NAMALWA (cell line): ENCODE measurements around the gene CEMIP2.
"Not testable (repeated sequence)": the region's sequence is repeated elsewhere in the genome, so short reads cannot be mapped to it uniquely, and the experiment has no call there.

ENCODE experiments used
- DNase-seq: peaks from one replicate; pipeline ENCODE4 v3.0.0-alpha.2; 2015; ENCODE audit warnings: low spot score

Gene CEMIP2

DNA sequence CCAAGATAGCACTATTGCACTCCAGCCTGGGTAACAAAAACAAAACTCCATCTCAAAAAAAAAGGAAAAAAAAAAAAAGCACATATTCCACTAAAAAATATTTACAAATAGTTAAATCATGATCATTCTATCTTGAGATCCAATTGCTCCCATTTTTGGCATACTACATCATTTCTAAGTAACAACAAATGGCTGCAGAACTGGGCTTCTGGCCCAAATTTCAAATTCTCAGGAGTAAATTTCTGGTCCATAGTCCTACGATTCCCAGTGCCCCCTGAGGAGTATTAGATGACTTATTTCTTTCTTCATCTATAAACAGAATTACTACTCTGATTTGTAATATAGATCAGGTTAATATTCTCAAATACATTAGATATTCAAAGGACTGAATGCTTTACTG, 62.1 kb downstream of the CEMIP2 start:
- no peak for DNase-seq

DNA sequence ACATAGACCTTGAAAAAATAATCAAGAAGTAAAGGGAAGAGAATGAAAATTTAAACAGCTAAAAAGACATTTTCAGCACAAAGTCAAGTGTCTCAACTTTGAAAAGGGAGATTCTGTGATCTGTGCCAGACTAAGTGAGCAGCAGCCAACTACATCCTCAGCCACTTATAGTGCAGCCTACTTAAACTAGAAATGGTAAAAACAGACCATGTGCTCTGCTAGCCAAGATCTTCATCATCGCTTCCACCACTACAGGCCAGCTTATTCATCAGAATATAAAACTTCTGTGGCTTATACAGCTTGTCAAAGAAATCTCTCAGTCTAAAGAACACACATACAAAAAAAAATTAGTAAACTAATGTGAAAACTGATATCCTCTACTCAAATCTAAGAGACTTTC, 63.5 kb downstream of the CEMIP2 start:
- no peak for DNase-seq

DNA sequence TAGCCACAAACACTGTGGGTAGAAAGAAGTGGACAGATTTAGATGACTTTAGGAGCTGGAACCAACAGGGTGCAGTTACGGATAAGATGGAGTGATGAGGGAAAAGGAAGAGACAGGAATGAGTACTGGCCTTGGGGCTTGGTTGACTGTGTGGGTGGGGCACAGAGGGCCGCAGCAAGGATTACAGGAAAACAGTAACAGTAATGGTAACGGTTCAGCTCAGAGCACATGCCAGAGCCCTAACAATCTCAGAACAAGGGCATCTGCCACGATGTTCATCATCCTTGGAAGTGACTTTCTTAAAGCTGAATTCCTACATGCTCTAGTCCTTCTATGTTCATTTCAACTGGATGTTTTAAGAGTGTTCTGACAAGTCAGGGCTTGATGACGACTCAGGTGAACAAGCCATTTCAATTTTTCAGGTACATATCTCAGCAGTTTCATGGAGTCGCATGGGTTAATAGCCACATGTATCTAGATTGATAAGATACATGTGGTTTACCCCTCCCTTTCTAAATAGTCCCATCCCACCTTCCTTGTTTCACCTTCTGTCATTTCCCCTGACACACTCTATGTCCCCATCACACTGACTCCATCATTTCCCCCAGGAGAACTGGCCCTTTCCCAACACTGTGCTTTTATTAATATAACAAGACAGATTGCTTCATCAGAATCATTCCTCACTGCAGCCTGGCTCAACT, 65.0 kb downstream of the CEMIP2 start:
- DNase-seq = no peak

DNA sequence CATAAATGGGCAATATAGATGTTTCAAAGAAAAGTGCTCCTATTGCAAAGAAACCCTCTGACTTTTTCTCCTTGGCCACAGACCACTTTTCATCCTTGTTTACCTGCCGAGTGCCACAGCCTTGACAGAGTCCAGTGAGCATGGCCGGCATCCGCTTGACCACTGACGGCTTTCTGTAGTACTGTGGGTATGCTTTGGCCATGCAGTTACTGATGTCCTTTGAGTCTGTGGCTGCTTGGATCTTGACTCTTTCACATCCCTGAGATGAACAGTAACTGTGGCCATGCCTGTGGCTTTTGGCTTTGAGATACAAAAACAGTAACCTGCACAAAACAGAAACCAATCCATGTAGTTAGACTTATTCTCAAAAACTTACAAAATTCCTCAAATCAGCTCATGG, 70.4 kb downstream of the CEMIP2 start:
- no peak for DNase-seq

DNA sequence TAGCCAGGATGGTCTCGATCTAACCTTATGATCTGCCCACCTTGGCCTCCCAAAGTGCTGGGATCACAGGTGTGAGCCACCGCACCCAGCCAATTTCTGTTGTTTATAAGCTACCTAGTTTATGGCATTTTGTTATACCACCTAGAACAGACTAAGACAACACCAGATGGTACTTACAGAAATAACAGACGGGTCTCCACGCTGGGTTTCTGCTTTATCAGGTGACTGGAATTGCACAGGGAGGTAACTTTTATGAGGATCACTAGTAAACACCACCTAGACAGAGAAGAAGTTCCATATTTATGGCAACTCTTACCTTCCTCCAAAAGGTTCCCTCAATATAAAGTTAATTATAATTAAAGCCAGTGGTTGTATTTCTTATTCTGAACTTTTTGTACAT, 74.0 kb downstream of the CEMIP2 start:
- no peak for DNase-seq

DNA sequence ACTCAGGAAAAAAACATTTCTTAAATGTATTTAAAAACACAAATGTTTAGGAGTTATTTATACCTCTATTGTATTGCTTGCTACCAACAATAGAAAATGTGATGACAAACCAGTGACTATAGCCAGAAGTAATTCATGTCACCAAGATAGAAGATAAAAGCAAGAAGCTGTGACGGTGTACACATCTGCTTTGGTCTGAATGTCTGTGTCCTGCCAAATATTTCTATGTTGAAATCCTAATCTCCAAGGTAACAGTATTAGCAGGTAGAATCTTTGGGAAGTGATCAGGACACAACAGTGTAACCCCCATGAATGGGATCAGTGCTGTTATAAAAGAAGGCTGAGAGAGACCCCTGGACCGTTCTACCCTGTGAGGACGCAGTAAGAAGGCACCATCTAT, 74.7 kb downstream of the CEMIP2 start:
- no peak for DNase-seq

DNA sequence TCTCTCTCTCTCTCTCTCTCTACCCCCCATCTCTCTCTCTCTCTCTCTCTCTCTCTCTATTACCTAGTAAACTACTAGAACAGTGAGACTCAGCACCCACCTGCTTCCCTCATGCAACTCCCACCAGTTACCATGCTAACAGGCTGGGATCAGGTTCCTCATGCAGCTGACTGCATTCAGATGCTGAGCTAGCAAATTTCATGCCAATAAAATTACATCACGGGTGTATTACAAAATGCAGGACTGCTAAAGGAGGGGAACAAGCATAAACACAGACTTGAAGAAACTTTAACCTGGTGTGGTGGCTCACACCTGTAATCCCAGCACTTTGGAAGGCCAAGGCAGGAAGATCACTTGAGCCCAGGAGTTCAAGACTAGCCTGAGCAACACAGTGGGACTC, 76.0 kb downstream of the CEMIP2 start:
- no peak for DNase-seq

DNA sequence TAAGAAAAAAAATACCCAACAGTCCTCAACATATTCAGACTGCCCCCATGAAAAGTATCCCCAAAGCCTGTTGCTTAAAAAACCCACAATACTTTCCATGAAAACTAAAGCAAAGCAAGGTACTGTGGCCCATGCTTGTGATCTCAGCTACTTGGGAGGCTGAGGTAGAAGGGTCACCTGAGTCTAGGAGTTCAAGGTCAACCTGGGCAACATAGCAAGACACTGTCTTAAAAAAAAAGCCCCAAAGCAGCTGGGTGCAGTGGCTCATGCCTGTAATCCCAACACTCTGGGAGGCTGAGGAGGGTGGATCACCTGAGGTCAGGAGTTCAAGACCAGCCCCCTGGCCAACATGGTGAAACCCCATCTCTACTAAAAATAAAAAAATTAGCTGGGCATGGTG, 76.7 kb downstream of the CEMIP2 start:
- DNase-seq = not testable (repeated sequence)

DNA sequence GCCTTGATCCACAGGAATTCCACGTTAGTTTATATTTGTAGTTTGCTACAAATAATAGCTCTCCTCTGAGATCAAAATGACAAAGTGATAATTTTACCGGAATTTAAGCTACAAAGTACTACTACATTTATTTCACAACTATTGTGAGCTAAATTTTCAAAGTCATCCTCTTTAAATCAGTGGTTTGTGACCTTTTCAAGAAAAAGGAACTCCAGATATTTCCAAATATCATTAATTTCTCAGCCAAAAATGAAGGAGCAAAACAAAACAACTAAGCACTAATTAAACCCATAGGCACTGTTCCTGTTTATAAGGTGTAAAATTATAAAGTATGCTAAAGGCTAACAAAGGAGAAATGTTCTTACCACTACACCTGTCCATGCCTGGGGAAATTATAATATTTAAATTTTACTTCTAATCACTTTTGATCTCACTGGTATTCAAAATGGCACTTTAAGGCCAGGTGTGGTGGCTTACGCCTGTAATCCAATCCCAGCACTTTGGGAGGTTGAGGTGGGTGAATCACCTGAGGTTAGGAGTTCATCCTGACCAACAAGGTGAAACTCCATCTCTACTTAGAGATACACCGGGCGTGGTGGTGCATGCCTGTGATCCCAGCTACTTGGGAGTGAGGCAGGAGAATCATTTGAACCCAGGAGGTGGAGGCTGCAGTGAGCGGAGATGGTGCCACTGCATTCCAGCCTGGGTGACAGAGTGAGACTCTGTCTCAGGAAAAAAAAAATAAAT, 77.5 kb downstream of the CEMIP2 start:
- DNase-seq = no peak

DNA sequence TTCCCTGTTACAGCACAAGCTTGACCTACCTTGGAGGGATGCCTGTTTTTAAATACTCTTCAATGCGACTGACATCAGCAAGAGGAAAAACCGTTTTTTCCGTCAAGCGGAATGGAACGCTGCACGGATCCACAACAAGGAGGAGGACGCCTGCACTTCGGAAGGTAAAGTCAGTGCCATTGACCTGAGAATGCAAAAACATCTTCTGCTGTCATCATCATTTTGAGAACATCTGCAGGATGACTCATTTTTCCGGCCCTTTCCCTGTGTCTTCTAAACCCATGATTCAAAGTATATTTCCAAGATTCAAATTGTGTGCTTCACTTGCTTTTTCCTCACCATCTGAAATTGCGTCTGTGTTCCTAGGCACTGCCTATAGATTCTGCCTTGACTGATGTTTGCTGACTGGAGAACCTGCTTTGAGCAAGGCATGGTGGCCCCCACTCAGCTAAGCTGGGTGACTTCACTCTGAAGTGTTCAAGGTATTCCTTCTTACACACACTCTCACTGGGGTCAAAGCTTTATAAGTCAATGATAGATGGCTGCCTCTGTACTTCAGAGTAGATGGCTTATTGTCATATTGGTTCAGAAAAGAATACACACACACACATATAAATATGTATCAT, 78.1 kb downstream of the CEMIP2 start:
- DNase-seq = no peak

DNA sequence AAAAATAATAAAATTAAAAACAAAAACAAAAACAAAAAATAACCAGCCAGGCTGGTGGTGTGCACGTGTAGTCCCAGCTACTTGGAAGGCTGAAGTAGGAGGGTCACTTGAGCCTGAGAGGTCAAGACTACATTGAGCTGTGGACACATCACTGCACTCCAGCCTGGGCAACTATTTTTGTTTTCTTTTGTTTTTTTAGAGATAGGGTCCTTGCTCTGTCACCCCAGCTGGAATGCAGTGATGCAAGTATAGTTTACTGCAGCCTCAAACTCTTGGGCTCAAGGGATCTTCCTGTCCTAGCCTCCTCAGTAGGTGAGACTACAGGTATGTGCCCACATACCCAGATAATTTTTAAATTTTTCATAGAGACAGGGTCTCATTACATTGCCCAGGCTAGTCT, 80.6 kb downstream of the CEMIP2 start:
- DNase-seq = no peak

DNA sequence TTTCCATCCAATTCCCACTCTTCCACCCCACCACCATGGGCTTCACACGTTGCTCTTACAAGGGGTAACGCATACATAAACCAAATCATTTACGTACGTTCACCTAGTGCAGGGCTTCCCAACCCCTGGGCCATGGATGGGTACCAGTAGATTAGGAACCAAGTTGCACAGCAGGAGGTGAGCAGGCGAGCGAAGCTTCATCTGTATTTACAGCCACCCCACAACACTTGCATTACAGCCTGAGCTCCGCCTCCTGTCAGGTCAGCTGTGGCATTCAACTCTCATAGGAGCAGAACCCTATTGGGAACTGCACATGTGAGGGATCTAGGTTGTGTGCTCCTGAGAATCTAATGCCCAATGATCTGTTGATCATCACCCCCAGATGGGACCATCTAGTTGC, 82.3 kb downstream of the CEMIP2 start:
- no peak for DNase-seq

DNA sequence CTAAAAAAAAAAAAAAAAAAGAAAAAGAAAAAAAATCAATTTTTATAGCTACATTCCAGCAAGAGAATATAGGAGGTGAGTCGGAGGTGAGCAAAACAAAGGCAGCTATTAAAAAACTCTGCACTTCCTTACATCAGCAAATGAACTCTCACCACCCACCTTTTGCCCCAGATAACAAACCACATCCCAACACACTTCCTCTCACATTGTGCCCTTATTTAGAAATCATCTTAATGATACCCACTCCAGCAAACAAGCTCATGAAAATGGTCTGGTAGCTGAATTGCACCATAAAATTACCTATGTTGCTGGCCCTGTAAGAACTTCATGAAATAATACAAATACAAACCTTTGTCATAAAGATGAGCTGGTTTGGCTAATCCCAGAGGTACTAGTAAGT, 82.9 kb downstream of the CEMIP2 start:
- no peak for DNase-seq

DNA sequence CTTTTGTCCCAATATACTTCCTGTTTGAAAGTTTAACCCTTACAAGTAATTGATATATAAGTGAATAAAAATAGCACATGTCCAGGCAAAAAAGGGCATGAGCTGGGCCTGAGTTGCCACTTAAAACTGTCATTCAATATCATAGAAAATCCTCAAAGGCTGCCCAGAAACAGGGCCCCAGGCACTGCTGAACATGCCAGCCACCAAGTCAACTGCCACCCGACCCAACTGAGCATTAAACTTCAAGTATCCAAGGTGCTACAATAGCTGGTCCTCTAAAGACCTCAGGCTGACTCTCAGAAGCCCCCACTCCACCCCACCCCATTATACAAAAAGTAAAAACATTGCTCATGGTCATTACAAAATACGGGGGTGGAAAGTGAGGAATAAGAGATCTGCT, 83.7 kb downstream of the CEMIP2 start:
- no peak for DNase-seq

DNA sequence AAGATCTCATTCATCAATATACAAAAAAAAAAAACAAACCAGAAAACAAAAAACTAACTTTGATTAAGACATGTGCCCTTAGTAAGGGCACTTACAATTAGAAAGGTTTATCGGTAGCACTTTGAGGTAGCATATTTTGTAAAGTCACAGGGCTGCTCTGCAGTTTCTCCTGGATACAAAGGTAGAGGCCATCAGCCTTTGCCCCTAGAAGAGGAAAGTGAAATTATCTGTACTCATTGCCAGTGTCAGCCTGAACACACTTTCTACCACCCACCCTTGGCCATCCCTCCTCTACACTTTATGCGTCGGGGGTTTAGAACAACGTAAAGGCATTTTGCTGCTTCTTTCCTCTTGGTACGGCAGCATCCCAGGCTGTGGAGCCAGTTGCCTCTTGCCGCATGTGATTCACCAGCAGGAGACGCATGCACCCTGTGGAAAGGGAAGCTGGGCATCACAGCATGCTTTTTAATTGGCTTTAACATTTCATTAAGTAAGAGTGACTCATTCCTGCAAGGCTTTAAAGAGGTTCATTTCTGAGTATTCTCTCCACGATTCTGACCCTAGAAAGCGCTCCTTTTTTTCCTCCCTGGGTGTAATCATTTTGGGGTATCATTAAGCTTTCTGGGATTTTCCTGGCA, 84.6 kb downstream of the CEMIP2 start:
- no peak for DNase-seq

DNA sequence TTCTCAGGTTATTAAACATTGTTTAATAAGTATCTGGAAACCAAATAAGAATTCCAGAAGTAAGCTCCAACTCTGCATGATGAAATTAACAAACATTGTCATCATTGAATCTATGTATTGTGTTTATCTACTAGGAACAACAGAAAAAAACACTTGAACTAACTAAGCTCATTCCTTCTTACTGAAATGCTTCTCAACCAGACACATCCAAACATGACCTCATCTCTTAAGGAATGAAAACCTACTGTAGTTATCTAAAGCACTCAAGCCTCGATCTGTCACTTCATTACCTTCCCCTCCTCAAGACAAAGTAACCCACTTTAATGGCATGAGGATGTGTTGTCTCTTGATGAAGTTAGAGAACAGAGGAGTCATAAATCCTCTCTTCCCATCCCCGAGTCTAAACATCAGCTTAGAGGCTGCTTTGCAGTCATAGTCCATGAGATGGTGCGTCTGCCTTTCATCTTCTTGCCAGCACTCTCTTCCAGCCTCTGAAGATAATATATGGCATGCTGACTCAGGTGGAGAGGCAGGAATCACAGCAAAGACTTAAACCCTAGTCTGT, 86.5 kb downstream of the CEMIP2 start:
- no peak for DNase-seq

DNA sequence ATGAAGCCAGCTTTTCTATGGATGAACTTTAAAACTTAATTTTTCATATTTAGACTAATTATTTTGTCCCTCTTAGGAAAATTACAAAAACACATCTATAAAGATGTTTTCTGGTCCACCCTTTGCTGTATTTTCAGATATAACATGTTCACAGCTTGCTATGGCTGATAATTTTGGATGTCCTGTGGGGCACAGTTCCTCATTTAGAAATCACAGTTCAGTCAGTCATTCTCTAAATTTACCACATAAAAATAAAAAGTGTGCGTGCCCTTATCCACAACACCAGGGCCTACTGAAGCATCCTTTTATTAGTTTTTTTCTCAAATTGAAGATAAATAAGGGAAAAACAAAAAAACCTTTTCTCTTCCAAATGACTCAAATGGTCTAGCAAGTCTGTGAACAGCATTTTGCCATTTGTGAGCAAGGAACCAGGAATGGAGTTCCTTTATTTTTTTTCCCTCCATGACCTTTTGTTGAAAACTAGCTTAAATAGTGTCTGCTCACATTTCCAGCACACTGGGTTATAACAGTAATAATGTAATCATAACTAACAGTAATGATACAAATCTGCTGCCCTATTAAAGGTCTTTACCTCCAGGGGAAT, 87.1 kb downstream of the CEMIP2 start:
- DNase-seq = no peak

DNA sequence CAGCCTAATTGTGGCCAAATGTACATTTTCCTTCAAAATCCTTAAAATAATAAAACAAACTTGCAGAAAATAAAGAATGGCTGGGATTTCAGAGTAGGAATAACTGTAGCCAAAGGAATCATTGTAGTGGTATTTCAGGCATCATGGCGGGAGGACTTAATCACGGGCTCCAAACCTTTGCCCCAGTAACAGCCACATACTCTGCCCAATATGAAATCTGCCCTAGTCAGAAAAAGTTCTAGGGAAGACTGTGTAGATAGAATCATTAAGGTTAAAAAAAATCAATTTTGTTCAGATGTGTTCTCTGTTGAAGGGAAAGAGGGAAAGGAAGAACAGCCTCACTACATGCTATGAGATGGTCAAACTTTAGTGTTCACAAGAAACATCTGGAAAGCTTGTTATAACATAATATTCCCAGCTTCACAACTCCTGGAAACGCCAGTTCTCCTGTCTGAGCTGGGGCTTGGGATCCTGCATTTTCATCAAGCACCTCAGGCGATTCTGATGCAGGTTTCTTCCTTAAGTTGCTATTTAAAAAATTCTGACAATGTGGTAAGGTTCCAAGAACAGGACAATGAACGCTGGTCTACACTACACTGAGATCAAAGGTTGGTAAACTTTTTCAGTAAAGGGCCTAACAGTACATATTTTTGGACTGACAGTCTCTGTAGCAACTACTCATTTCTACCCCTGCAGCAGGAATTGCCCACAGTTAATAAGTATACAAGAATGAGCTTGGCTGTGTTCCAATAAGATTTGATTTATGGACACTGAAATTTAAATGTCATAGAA, 87.9 kb downstream of the CEMIP2 start:
- DNase-seq = no peak

DNA sequence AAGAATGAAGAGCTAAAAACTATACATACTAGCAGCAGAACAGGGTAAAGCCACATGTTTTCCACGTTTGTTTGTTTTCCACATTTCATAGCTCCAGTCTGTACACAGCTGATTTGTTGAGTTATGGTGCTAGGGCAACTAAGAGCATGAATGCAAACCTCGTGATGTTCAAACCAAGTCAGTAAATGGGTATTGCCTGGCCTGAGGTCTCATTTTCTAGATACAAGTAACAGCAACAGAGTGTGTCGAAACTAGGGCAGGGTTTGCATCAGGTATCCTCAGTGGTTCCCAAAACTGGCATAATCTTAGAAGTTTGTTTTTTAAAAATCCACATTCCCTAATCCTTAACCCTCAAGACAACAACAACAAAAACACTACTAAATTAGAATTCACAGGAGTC, 89.3 kb downstream of the CEMIP2 start:
- DNase-seq = no peak

DNA sequence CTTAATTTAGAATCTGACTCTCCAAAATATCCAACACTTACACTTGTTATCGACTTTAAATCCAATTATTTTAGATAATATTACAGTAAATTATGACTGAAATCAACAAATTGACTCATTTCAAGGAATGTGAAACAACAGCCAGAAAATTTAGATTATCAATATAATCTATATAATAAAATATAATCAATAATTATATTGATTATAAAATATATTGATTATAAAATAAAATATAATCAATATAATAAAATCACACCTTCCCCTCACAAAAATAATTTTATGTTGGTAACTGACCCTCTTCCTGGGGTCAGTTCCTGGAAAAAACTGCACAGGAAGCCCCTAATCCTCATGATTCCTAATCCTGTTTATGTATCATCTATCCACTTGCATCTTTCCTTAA, 91.1 kb downstream of the CEMIP2 start:
- no peak for DNase-seq

DNA sequence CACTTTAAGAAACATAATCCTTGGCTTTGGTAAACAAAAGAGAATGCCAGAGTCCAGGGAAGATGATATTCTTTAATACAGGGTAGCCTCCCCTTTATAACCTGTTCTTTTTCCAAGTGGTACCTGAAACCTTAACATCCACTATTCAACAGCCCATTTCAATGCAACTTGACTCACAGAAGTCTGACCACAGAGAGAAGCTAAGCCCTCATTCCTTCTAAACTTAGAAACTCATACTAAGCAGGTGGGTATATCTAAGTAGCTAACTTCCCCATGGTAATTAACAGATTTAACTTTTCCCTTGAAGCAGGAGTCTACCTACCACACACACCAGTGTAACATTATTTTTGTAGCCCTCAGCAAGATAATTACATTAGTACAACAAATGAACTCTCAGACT, 91.9 kb downstream of the CEMIP2 start:
- no peak for DNase-seq

DNA sequence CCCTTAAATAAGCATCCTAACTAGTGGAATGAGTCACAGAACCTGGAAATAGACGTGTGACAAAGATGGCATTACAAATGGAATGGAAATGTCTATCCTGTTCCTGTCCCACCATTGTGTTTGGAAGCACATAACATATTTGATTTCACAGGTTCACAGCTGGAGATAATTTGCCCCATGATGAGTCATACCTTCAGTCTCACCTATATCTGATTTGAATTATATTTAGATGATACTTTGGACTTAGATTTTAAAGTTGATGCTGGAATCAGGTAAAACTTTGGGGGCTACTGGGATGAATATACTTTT, 92.5 kb downstream of the CEMIP2 start:
- no peak for DNase-seq
